GM21447 (cell line): ENCODE data around the gene MARCO.

Experiments
- ATAC-seq: cut with Tn5 transposase; IDR thresholded peaks from one replicate; pipeline ENCODE4 v1.9.1; 2021; ENCODE audit not compliant: unreplicated experiment

Gene MARCO

DNA sequence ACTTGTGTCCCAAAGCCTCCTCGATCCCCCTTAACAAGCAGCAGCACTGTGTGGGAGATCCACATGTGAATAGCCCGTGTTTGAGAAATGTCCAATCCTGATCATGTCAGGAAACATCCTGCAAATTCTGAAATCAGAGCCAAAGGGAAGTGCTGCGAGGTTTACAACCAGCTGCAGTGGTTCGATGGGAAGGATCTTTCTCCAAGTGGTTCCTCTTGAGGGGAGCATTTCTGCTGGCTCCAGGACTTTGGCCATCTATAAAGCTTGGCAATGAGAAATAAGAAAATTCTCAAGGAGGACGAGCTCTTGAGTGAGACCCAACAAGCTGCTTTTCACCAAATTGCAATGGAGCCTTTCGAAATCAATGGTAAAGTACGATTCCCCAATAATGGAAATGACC is at the start of gene MARCO:
Gene MARCO, plus strand, starts transcription at position 164 of the 400 bp plus-strand sequence. Its CDS starts 107 bp downstream, at position 271.
- no peak for ATAC-seq

DNA sequence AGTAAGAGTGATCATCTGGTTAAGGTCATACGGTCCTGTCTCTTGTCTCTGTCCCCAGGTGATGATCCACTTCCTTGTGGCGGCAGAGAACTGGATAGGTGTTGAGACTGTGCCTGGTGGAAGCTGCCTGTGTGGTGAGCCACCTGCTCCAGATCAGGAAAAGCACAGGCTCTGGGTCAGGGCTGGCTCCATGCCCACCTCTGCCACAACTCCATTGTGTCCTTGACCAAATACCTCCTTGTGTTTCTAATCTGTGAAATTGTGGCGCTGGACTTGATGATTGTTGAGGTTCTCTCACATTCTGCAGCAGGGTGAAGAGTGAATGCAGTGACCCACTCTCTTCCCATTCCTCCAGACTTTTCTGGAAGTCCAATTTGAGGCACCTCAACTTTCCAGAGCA is 48.9 kb upstream of the MARCO start:
- ATAC-seq = no peak

- no peak for ATAC-seq
Observed at GRCh38 chr2:118902266-118903028, 39.5 kb upstream of the MARCO start.

GRCh38 chr2:118903029-118903351 is 39.0 kb upstream of the MARCO start:
- ATAC-seq = no peak

GRCh38 chr2:118903551-118904479 is 38.2 kb upstream of the MARCO start:
- ATAC-seq = no peak

- no peak for ATAC-seq
Observed at GRCh38 chr2:118905206-118905605, 36.8 kb upstream of the MARCO start.

- ATAC-seq = no peak
Observed at GRCh38 chr2:118906186-118906585, 35.8 kb upstream of the MARCO start.

GRCh38 chr2:118907759-118908158 is 34.2 kb upstream of the MARCO start:
- ATAC-seq = no peak

DNA sequence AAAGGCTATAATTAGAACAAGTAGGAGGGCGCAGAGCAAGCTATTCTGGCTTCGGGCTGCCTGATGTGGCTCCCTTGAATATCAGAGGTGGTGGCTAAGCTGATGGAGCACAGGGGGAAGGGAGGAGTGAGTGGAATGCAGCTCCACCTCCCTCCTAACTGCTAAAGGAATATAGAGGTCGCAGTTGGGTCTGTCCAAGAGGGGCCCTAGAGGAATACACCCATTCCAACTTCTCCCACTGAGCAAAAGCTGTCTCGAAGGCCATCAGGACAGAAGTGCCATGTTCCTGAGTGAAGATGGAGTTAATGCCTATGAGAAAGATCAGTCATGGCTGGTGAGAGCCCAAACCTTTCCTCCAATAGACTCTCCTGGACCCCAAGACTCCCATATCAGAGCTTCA is 32.8 kb upstream of the MARCO start:
- ATAC-seq = no peak

GRCh38 chr2:118911166-118911856 is 30.7 kb upstream of the MARCO start:
- no peak for ATAC-seq

DNA sequence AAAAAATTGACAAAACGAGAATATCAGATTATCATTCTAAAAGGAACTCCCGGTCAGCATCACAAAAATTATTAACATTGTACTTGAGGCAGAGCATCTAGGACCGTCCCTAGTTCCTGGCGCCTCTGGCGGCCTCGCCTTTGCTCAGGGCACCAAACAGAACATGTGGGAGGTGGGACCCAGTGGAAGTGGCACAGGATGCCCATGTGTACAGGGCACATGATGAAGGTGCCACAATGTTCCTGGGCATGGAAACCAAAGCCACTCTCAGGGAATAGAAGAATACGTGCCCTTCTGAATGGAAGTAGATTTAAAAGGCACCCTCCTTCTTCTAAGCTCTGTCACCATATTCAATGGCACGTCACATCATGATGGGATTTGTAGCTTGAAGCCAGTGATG is 30.1 kb upstream of the MARCO start:
- no peak for ATAC-seq

- ATAC-seq = no peak
Observed at GRCh38 chr2:118913131-118913802, 28.7 kb upstream of the MARCO start.

GRCh38 chr2:118913803-118914645 is 28.0 kb upstream of the MARCO start:
- no peak for ATAC-seq

GRCh38 chr2:118914721-118915453 is 27.1 kb upstream of the MARCO start:
- no peak for ATAC-seq

- no peak for ATAC-seq
Observed at GRCh38 chr2:118918017-118918416, 24.0 kb upstream of the MARCO start.

- no peak for ATAC-seq
Observed at GRCh38 chr2:118921646-118922045, 20.3 kb upstream of the MARCO start.

- ATAC-seq = no peak
Observed at GRCh38 chr2:118922254-118922653, 19.7 kb upstream of the MARCO start.

DNA sequence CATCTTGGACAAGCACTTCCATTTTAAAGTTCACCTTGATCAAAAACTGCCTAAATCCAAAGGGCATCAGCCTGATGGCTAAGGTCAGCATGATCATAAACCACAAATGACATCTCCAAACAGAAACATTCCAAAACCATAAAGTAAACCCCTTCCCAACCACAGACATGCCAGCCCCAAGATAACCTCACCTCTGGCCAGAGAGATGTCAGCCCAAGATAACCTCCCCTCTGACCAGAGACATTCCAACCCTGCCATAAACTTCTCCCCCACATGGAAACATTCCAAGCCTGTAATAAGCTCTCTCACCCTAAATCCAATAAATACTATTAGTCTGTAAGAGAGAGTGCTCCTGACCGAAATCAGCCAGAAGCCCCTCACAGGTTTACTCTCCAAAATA is 18.6 kb upstream of the MARCO start:
- ATAC-seq = no peak

DNA sequence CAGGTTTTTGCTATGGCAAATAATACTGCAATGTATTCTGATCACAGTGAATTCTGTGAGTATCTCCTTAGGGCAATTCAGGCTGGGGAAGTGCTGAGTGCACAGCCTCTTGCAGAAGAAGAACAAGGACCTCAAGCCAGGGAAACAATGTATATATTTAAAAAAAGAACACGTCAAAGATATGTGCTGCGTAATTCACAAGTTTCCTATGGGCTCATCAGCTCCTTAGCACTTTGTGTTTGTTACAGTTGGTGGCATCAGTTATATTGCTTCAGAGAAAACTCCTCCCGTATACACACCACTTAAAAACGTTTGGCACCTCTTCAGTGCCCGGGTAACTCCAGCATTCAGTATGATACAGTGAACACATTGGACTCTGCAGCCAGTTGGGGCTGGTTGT is 16.5 kb upstream of the MARCO start:
- no peak for ATAC-seq
